AG10803 (cell line): Measurements from ENCODE around the gene ZBED1.

Experiments used
- DNase-seq: peaks from one replicate; pipeline ENCODE4 v3.0.0; 2010; ENCODE audit warnings: low read depth
- H3K4me3 ChIP-seq: 2 replicates; pipeline ENCODE4 v1.5.1; 2011; ENCODE audit warnings: mild to moderate bottlenecking, low read length, control low read depth
- TF ChIP-seq, protein P1 (sequence below): conservative IDR thresholded peaks from 2 replicates; pipeline ENCODE4 v1.5.1; 2011; ENCODE audit warnings: mild to moderate bottlenecking, low read length, control low read depth, inconsistent platforms

ZBED1 gene

GRCh38 chrX:2542826-2543521, 42.2 kb upstream of the ZBED1 start:
- H3K4me3 ChIP-seq, result no peak overlapping the region
- DNase-seq, result no peak
- TF ChIP-seq, protein P1, sequence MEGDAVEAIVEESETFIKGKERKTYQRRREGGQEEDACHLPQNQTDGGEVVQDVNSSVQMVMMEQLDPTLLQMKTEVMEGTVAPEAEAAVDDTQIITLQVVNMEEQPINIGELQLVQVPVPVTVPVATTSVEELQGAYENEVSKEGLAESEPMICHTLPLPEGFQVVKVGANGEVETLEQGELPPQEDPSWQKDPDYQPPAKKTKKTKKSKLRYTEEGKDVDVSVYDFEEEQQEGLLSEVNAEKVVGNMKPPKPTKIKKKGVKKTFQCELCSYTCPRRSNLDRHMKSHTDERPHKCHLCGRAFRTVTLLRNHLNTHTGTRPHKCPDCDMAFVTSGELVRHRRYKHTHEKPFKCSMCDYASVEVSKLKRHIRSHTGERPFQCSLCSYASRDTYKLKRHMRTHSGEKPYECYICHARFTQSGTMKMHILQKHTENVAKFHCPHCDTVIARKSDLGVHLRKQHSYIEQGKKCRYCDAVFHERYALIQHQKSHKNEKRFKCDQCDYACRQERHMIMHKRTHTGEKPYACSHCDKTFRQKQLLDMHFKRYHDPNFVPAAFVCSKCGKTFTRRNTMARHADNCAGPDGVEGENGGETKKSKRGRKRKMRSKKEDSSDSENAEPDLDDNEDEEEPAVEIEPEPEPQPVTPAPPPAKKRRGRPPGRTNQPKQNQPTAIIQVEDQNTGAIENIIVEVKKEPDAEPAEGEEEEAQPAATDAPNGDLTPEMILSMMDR, result no peak

DNA sequence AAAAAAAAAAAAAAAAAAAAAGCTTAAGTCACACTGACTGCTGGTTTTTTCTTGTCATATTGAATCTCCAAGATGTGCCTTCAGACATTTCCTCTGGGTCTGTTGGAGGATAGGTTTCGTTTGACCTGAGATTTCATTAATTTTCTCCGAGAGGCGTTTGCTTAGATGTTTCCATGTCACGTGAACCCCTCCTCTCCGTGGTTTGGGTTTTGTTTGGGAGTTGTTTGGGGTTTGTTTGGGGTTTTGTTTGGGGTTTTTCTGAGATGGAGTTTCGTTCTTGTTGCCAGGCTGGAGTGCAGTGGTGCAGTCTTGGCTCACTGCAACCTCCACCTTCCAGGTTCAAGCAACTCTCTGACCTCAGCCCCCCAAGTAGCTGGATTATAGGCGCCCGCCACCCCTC, 40.8 kb upstream of the ZBED1 start:
- H3K4me3 ChIP-seq, result no peak overlapping the region
- DNase-seq, result no peak
- TF ChIP-seq, protein P1, result no peak

DNA sequence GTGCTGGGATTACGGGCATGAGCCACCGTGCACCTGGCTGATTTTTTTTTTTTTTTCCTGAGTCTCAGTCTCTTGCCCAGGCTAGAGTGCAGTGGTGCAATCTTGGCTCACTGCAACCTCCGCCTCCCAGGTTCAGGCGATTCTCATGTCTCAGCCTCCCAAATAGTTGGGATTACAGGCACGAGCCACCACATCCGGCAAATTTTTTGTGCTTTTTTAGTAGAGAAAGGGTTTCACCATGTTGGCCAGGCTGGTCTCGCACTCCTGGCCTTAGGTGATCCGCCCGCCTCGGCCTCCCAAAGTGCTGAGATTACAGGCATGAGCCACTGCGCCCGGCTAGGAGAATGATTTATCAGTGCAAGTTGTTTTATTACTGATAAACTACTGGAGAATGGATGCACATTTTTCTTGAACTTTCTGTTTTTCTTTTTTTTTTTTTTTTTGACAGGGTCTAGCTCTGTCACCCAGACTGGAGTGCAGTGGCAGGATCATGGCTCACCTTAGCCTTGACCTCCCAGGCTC, 39.7 kb upstream of the ZBED1 start:
- DNase-seq, result no peak
- TF ChIP-seq, protein P1, result no peak
- no peak overlapping the region for H3K4me3 ChIP-seq

- no peak overlapping the region for H3K4me3 ChIP-seq
- DNase-seq, result no peak
Observed at GRCh38 chrX:2539586-2539985, 38.8 kb upstream of the ZBED1 start.

DNA sequence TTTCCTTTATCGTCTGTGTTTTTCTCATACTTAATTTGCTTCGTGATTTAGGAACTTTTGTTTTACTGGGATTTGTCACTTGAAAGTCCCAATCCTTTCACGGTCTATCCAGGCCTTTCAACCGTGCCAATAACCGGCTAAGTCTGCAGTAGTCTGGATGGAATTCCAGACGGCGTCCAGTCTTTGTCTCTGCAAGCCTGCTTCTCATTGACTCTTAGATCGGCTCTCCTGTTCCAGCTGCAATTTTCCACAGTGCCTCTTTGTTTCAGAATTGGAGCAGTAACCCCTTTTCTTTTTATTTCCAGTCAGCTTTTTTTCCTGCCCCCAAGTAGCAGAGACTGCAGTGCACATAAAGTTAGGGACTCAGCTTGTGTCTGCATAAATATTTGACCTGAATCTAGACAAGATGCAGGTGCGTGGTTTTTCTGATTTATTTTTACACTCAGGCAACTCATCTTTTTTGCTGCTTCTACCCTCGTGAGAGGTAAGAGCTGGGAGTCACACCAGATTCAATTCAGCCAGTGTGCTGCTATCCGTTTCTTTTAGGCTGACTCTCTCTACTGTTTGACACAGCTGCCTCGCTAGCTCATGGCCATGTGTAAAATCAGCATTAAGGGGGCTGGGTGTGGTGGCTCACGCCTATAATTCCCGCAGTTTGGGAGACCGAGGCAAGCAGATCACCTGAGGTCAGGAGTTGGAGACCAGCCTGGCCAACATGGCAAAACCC, 37.4 kb upstream of the ZBED1 start:
- TF ChIP-seq, protein P1, result no peak
- no peak for DNase-seq

More at GRCh38 chrX:2539586-2539985, 38.8 kb upstream of the ZBED1 start:
- TF ChIP-seq, protein P1, result no peak

GRCh38 chrX:2536974-2537373, 36.2 kb upstream of the ZBED1 start:
- no peak for DNase-seq
- H3K4me3 ChIP-seq, result no peak overlapping the region
- TF ChIP-seq, protein P1, result no peak

More for the DNA sequence above, 37.4 kb upstream of the ZBED1 start:
- no peak overlapping the region for H3K4me3 ChIP-seq
